IMR-90 (cell line): ENCODE measurements around the gene SSR3. TPM values are rescaled to one million over a fixed set of nuclear protein-coding genes. Genes with fewer than 3 reads are reported as not detected.

ENCODE experiments used
- ATAC-seq: fragments of 200-7000 bp; cut with Tn5 transposase; 2 replicates; pipeline ENCODE4 v1.9.1; 2020; ENCODE audit warnings: low read depth, mild to moderate bottlenecking, moderate library complexity
- BruUV-seq: library from RNA; stranded (reverse); fragments of 400-500 nt; replicated peaks from 2 replicates; lab custom pipeline; 2021; lab: Mats Ljungman, UMichigan
- CTCF ChIA-PET: fragments of 300-600 bp; formaldehyde crosslinking; extraction: SDS; loops from one replicate; lab custom pipeline; 2021; ENCODE audit warnings: antibody characterized with exemption; lab: Yijun Ruan, JAX
- POLR2A ChIA-PET: fragments of 300-600 bp; sonication (Branson Sonifier 250); formaldehyde crosslinking; loops from one replicate; lab custom pipeline; 2022; ENCODE audit warnings: antibody characterized with exemption; ENCODE audit not compliant: unreplicated experiment; lab: Charles Lee
- DNase-seq: peaks from one replicate; pipeline ENCODE4 v3.0.0; 2013
- H2AFZ ChIP-seq: replicated peaks from 2 replicates; pipeline ENCODE3; 2013; ENCODE audit warnings: low read length, mild to moderate bottlenecking; ENCODE audit not compliant: poor library complexity
- H2AK5ac ChIP-seq: 2 replicates; pipeline ENCODE4 v1.6.1; 2013; ENCODE audit warnings: low read depth, low read length, inconsistent platforms
- H2AK9ac ChIP-seq: replicated peaks from 2 replicates; pipeline ENCODE3; 2013; ENCODE audit warnings: mild to moderate bottlenecking, low read depth, low read length, moderate library complexity; ENCODE audit not compliant: poor library complexity
- H2BK120ac ChIP-seq: 2 replicates; pipeline ENCODE4 v1.6.1; 2013; ENCODE audit warnings: low read depth, low read length, inconsistent platforms
- H2BK15ac ChIP-seq: 3 replicates; pipeline ENCODE4 v1.6.1; 2013; ENCODE audit warnings: low read depth, low read length, inconsistent platforms
- H2BK20ac ChIP-seq: 2 replicates; pipeline ENCODE4 v1.6.1; 2013; ENCODE audit warnings: low read depth, mild to moderate bottlenecking, inconsistent platforms, low read length, moderate library complexity
- H2BK5ac ChIP-seq: 2 replicates; pipeline ENCODE4 v1.6.1; 2013; ENCODE audit warnings: mild to moderate bottlenecking, low read depth, low read length, inconsistent platforms; ENCODE audit not compliant: poor library complexity, severe bottlenecking
- H3K14ac ChIP-seq: replicated peaks from 2 replicates; pipeline ENCODE4 v1.6.1; 2013; ENCODE audit warnings: low read depth, low read length, inconsistent platforms
- H3K18ac ChIP-seq: 2 replicates; pipeline ENCODE4 v1.6.1; 2013; ENCODE audit warnings: low read depth, low read length, control low read depth
- H3K23ac ChIP-seq: 2 replicates; pipeline ENCODE4 v1.6.1; 2013; ENCODE audit warnings: low read depth, low read length, inconsistent platforms
- H3K27ac ChIP-seq: 2 replicates; pipeline ENCODE4 v1.5.1; 2013; ENCODE audit warnings: mild to moderate bottlenecking, control low read depth, low read length; ENCODE audit not compliant: insufficient read depth
- H3K27me3 ChIP-seq: 2 replicates; pipeline ENCODE4 v1.6.1; 2013; ENCODE audit warnings: low read length; ENCODE audit not compliant: control insufficient read depth, insufficient read depth
- H3K36me3 ChIP-seq: 2 replicates; pipeline ENCODE4 v1.6.1; 2013; ENCODE audit warnings: low read length, mixed read lengths; ENCODE audit not compliant: control insufficient read depth, insufficient read depth
- H3K4ac ChIP-seq: 2 replicates; pipeline ENCODE4 v1.6.1; 2013; ENCODE audit warnings: low read depth, low read length, inconsistent platforms
- H3K4me1 ChIP-seq: 2 replicates; pipeline ENCODE4 v1.6.1; 2013; ENCODE audit warnings: low read length, mixed read lengths; ENCODE audit not compliant: control insufficient read depth, insufficient read depth
- H3K4me2 ChIP-seq: 2 replicates; pipeline ENCODE4 v1.6.1; 2013; ENCODE audit warnings: low read depth, mild to moderate bottlenecking, control low read depth, low read length, moderate library complexity
- H3K4me3 ChIP-seq: 2 replicates; pipeline ENCODE4 v1.5.1; 2013; ENCODE audit warnings: low read depth, mild to moderate bottlenecking, control low read depth, low read length, moderate library complexity; ENCODE audit not compliant: insufficient read depth
- H3K56ac ChIP-seq: 2 replicates; pipeline ENCODE4 v1.6.1; 2013; ENCODE audit warnings: low read length, inconsistent platforms; ENCODE audit not compliant: insufficient read depth; ENCODE audit errors: extremely low read depth
- H3K79me1 ChIP-seq, 2 experiments: 2 replicates each; pipeline ENCODE4 v1.6.1; 2013; ENCODE audit warnings: low read length in 2 of 2, inconsistent platforms in 1 of 2, low read depth in 1 of 2
- H3K9ac ChIP-seq: 2 replicates; pipeline ENCODE4 v1.6.1; 2013; ENCODE audit warnings: low read depth, low read length, control low read depth
- H3K9me1 ChIP-seq: 2 replicates; pipeline ENCODE4 v1.6.1; 2013; ENCODE audit warnings: low read length, inconsistent platforms; ENCODE audit not compliant: insufficient read depth
- H3K9me3 ChIP-seq: 2 replicates; pipeline ENCODE4 v1.6.1; 2013; ENCODE audit warnings: low read length; ENCODE audit not compliant: control insufficient read depth, insufficient read depth
- H4K20me1 ChIP-seq: 2 replicates; pipeline ENCODE4 v1.6.1; 2013; ENCODE audit warnings: low read length, inconsistent platforms; ENCODE audit not compliant: insufficient read depth
- H4K5ac ChIP-seq: 2 replicates; pipeline ENCODE4 v1.6.1; 2013; ENCODE audit warnings: mild to moderate bottlenecking, low read depth, low read length, control low read depth
- H4K8ac ChIP-seq, 2 experiments: 2 replicates each; pipeline ENCODE4 v1.6.1; 2013; ENCODE audit warnings: low read depth in 2 of 2, low read length in 2 of 2, control low read depth in 1 of 2, inconsistent platforms in 1 of 2
- H4K91ac ChIP-seq: 2 replicates; pipeline ENCODE4 v1.6.1; 2013; ENCODE audit warnings: low read depth, low read length, inconsistent platforms; ENCODE audit not compliant: insufficient read depth
- BHLHE40 ChIP-seq: fragments of 150-350 bp; IDR thresholded peaks from 2 replicates; pipeline ENCODE4 v1.6.1; 2016; ENCODE audit warnings: mild to moderate bottlenecking, low read depth, low read length
- CEBPB ChIP-seq: IDR thresholded peaks from 2 replicates; pipeline ENCODE4 v1.6.1; 2012; ENCODE audit warnings: low read depth, low read length, improper control_type of control experiment
- FOS ChIP-seq: fragments of 150-350 bp; IDR thresholded peaks from 2 replicates; pipeline ENCODE4 v1.6.1; 2016; ENCODE audit warnings: low read depth, low read length
- MAFK ChIP-seq: IDR thresholded peaks from 2 replicates; pipeline ENCODE4 v1.6.1; 2012; ENCODE audit warnings: low read depth, low read length, improper control_type of control experiment
- MAZ ChIP-seq: IDR thresholded peaks from 2 replicates; pipeline ENCODE4 v1.6.1; 2012; ENCODE audit warnings: low read depth, mild to moderate bottlenecking, low read length, improper control_type of control experiment, moderate library complexity, borderline replicate concordance
- MXI1 ChIP-seq: IDR thresholded peaks from 2 replicates; pipeline ENCODE4 v1.6.1; 2012; ENCODE audit warnings: low read depth, mild to moderate bottlenecking, low read length, moderate library complexity, borderline replicate concordance
- POLR2A ChIP-seq: IDR thresholded peaks from 2 replicates; pipeline ENCODE4 v1.6.1; 2012; ENCODE audit warnings: mild to moderate bottlenecking, low read depth, low read length
- RAD21 ChIP-seq: IDR thresholded peaks from 2 replicates; pipeline ENCODE4 v1.6.1; 2012; ENCODE audit warnings: low read length, improper control_type of control experiment
- RCOR1 ChIP-seq: IDR thresholded peaks from 2 replicates; pipeline ENCODE4 v1.6.1; 2012; ENCODE audit warnings: mild to moderate bottlenecking, low read length, improper control_type of control experiment; ENCODE audit not compliant: insufficient replicate concordance
- RFX5 ChIP-seq: IDR thresholded peaks from 2 replicates; pipeline ENCODE4 v1.8.0; 2012; ENCODE audit warnings: low read depth, mild to moderate bottlenecking, low read length, moderate library complexity
- SMC3 ChIP-seq: fragments of 150-350 bp; IDR thresholded peaks from 2 replicates; pipeline ENCODE4 v1.6.1; 2016; ENCODE audit warnings: low read depth, mild to moderate bottlenecking, antibody characterized with exemption, low read length, moderate library complexity
- WGBS, 2 experiments: methylation state at CpG; one replicate each; pipeline versions ENCODE4 v1.1.5 to v1.1.7; 2013; ENCODE audit warnings: missing lambda C conversion rate in 2 of 2; ENCODE audit not compliant: insufficient read length in 1 of 2; ENCODE audit errors: extremely low coverage in 2 of 2; 5-methylcytosine and 5-hydroxymethylcytosine counted together
- dilution Hi-C: fragments of 300-500 bp; cut with HindIII; formaldehyde crosslinking; loops from one replicate; pipeline ENCODE4 v1.14.3; 2018; ENCODE audit warnings: low sequenced_read_pairs; ENCODE audit not compliant: unreplicated experiment
- in situ Hi-C: fragments of 300-500 bp; cut with MboI; formaldehyde crosslinking; loops from 3 replicates; pipeline ENCODE4 v1.14.3; 2019; ENCODE audit warnings: low sequenced_read_pairs, inconsistent platforms, mixed read lengths
- intact Hi-C: fragments of 100-400 bp; cut with micrococcal nuclease; formaldehyde crosslinking; loops from 2 replicates; pipeline ENCODE4 v1.10.0; 2022
- polyA plus RNA-seq, 3 experiments: library from polyadenylated mRNA; depleted of rRNA; stranded (reverse); fragments of >200 nt; gene quantifications; 2 replicates each; pipeline ENCODE4 v1.2.3, GENCODE V29; 2012; ENCODE audit warnings: low replicate concordance in 1 of 3
- total RNA-seq: library from RNA; depleted of rRNA; stranded (reverse); fragments of >200 nt; gene quantifications from 2 replicates; pipeline ENCODE4 v1.2.3, GENCODE V29; 2012
- TF ChIP-seq, protein P1 (sequence below): fragments of 150-350 bp; IDR thresholded peaks from 2 replicates; pipeline ENCODE4 v1.6.1; 2017; ENCODE audit warnings: mild to moderate bottlenecking, antibody characterized with exemption, low read length, low read depth
- TF ChIP-seq, protein P2 (sequence below): fragments of 150-350 bp; IDR thresholded peaks from 2 replicates; pipeline ENCODE4 v1.6.1; 2016; ENCODE audit warnings: low read depth, mild to moderate bottlenecking, low read length, moderate library complexity, borderline replicate concordance
- TF ChIP-seq, protein P3 (sequence below): conservative IDR thresholded peaks from 2 replicates; pipeline ENCODE4 v1.5.1; 2012; ENCODE audit warnings: mild to moderate bottlenecking, low read depth, low read length, improper control_type of control experiment

Gene SSR3
- total and polyA plus RNA-seq, 2 of the 4 experiments (the other 2 are of a cell fraction): 246 to 608 TPM

DNA sequence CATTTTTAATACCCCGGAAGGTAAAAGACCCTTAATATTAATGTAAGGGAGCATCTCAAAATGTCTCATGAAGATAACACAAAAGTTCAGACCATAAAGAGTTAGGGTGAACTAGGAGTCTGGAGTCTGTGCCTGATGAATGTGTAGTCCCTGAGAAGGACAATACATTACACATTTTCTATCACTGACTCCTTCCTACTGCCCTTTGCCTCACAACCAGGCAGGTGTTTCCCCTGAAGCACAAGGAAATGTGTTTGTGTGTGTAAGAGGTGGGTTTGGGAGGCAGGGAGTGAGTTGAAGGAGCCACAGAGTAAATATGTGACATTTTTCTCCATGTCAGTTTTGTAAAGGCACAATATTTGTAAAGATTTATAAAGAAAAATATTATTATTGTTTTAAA, 59.1 kb downstream of the SSR3 start:
- dilution Hi-C loops: no loop called here
- no peak for ATAC-seq

More for the DNA sequence above, 59.1 kb downstream of the SSR3 start:
- Histone ChIP-seq H3K4me1 (no peaks in the 10 kb centered on the region), H3K56ac (no peak overlapping the region), H3K79me1 (no peaks in the 10 kb centered on the region), H3K27ac (no peak overlapping the region), H3K4me2 (no peak overlapping the region), H3K4me3 (no peak overlapping the region), H3K27me3 (no peaks in the 10 kb centered on the region), H3K23ac (no peak overlapping the region), H3K36me3 (no peaks in the 10 kb centered on the region), H3K14ac (no peak overlapping the region; the same call in 1 of the 2 replicates), H3K4ac (no peak overlapping the region), H2AK9ac (no peak overlapping the region), H2BK15ac (no peak overlapping the region), H2AFZ (no peak overlapping the region), H3K18ac (no peak overlapping the region), H3K9me1 (no peaks in the 10 kb centered on the region), H4K20me1 (no peaks in the 10 kb centered on the region), H4K8ac (no peak overlapping the region), H3K9me3 (no peaks in the 10 kb centered on the region), H4K91ac (no peak overlapping the region), H4K5ac (no peak overlapping the region), H2AK5ac (no peak overlapping the region), H2BK20ac (no peak overlapping the region), H2BK120ac (no peak overlapping the region), H2BK5ac (no peak overlapping the region), H3K9ac (no peak overlapping the region)
- ChIA-PET CTCF (interaction anchor here (0.6 kb wide), 1 partner anchor 134 kb away, joined by 3 read pairs; no protein-coding TSS in a partner anchor), POLR2A (no interaction called here)
- DNase-seq: no peak
- intact Hi-C loops: no loop called here
- TF ChIP-seq MAFK: no peak
- TF ChIP-seq, protein P1, sequence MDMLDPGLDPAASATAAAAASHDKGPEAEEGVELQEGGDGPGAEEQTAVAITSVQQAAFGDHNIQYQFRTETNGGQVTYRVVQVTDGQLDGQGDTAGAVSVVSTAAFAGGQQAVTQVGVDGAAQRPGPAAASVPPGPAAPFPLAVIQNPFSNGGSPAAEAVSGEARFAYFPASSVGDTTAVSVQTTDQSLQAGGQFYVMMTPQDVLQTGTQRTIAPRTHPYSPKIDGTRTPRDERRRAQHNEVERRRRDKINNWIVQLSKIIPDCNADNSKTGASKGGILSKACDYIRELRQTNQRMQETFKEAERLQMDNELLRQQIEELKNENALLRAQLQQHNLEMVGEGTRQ: no peak
- TF ChIP-seq FOS: no peak
- TF ChIP-seq MXI1: no peak
- TF ChIP-seq CEBPB: no peak
- TF ChIP-seq RFX5: no peak
- TF ChIP-seq RAD21: no peak
- TF ChIP-seq, protein P2, sequence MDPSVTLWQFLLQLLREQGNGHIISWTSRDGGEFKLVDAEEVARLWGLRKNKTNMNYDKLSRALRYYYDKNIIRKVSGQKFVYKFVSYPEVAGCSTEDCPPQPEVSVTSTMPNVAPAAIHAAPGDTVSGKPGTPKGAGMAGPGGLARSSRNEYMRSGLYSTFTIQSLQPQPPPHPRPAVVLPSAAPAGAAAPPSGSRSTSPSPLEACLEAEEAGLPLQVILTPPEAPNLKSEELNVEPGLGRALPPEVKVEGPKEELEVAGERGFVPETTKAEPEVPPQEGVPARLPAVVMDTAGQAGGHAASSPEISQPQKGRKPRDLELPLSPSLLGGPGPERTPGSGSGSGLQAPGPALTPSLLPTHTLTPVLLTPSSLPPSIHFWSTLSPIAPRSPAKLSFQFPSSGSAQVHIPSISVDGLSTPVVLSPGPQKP: no peak
- TF ChIP-seq BHLHE40: no peak
- TF ChIP-seq POLR2A: no peak
- TF ChIP-seq RCOR1: no peak
- TF ChIP-seq, protein P3, sequence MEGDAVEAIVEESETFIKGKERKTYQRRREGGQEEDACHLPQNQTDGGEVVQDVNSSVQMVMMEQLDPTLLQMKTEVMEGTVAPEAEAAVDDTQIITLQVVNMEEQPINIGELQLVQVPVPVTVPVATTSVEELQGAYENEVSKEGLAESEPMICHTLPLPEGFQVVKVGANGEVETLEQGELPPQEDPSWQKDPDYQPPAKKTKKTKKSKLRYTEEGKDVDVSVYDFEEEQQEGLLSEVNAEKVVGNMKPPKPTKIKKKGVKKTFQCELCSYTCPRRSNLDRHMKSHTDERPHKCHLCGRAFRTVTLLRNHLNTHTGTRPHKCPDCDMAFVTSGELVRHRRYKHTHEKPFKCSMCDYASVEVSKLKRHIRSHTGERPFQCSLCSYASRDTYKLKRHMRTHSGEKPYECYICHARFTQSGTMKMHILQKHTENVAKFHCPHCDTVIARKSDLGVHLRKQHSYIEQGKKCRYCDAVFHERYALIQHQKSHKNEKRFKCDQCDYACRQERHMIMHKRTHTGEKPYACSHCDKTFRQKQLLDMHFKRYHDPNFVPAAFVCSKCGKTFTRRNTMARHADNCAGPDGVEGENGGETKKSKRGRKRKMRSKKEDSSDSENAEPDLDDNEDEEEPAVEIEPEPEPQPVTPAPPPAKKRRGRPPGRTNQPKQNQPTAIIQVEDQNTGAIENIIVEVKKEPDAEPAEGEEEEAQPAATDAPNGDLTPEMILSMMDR: no peak
- no peak for TF ChIP-seq MAZ
- no peak for TF ChIP-seq SMC3
- WGBS, 2 experiments: no CpG with 5 or more reads among the region's 1 CpG
- no TSS peak for BruUV-seq
- in situ Hi-C loops: no loop called here
